GM19043 (cell line): Measurements from ENCODE around the gene GRAP2.
"Not testable (repeated sequence)": the region's sequence is repeated elsewhere in the genome, so short reads cannot be mapped to it uniquely, and the experiment has no call there.

ENCODE experiments used
- ATAC-seq: cut with Tn5 transposase; IDR thresholded peaks from one replicate; pipeline ENCODE4 v1.9.1; 2021; ENCODE audit warnings: low read depth; ENCODE audit not compliant: unreplicated experiment

Gene GRAP2

GRCh38 chr22:39991159-39991860 is 90.4 kb downstream of the GRAP2 start:
- ATAC-seq: no peak

- no peak for ATAC-seq
Observed at GRCh38 chr22:39992088-39992826, 91.4 kb downstream of the GRAP2 start.

DNA sequence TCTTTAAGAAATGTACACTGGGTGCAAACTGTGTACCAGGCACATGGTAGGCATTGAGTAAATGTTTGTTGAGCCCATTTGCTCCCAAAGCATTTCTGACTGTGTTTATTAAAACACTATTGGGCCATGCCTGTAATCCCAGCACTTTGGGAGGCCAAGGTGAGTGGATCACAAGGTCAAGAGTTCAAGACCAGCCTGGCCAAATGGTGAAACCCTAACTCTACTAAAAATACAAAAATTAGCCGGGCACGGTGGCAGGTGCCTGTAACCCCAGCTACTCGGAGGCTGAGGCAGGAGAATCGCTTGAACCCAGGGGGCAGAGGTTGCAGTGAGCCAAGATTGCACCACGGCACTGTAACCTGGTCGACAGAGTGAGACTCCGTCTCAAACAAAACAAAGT is 92.0 kb downstream of the GRAP2 start:
- ATAC-seq: not testable (repeated sequence)

DNA sequence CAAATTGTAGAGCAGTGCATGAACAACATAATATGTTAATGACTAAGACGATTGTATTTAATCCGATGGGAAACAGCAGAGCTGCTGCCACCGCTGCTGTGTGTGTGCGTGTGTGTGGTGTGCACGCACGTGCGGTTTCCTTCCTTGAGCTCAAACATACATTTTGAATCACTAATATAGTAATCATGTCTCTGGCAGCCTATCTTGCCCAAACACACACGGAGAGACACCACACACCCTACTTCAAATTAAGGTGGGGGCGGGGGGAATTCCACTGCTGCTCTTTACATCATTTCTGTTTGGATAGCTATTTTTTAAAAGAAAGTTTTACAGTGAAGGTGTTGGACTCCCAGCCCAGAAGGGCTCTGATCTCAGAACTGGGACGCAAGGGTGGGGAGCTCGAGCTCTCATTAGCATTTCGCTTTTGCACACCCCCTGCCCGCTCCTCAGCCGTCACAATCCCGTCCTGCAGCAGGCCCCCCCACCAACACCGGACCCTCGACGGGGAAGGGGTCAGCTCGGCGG is 93.2 kb downstream of the GRAP2 start:
- no peak for ATAC-seq

GRCh38 chr22:39994566-39995392 is 93.9 kb downstream of the GRAP2 start, which contains the start of gene FAM83F:
TSS of gene FAM83F (plus strand) at chr22:39994954. CDS start at chr22:39995043, 89 bp downstream.
- no peak for ATAC-seq

- ATAC-seq: no peak
Observed at GRCh38 chr22:39995393-39996252, 94.7 kb downstream of the GRAP2 start.

DNA sequence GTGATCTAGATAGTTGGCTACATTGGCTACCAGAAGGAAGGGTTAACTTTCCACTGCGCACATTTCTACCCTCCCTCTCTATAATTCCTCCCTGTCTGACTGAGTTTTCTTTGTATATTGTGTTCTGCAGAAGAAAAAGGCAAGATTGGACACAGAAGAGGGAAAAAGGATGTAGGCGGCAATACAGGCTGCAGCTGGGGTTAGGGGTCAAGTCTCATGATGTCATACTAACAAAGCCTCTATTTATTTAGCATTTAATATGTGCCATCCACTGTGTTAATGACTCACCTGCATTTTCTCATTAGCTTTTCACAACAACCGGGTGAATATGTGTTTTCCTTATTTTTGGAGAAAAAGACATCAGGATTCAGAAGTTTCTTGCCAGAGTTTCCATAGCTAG is 95.8 kb downstream of the GRAP2 start:
- no peak for ATAC-seq

- no peak for ATAC-seq
Observed at GRCh38 chr22:39997421-39997820, 96.5 kb downstream of the GRAP2 start.

DNA sequence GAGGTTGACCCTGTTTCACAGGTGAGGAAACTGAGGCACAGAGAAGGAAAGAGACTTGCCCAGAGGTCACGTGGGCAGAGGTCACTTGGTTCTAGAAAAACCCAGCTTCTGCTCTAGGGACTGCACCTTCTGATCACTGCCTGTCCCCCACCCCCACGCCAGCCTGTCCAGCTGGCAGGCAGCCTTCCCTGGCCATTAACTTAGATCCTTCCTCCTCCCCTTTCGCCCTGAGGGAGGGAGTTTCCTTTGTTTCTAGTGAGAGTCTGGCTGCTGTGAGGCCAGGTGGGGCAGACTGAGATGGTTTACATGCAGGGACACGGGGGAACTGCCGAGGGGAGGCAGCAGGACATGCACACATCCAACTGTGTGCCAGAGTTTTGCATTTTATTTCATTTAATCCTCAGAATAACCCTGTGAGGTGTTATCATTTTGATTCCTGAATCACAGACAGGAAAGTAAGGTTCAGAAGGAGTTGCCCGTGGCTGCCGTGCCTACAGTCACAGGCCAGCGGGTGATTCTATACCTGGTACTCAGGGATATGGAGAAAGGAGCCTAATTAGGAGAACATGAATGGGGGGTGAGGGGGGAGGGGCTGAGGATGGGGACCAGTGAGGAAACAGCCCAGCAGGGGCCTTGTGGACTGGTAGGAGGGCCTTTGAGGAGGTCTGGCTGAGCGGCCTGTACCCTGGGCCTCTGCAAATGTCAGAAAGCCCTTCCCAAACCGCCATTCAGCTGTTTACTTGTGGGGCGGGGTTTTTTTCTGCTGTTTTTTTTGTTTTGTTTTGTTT is 97.2 kb downstream of the GRAP2 start:
- no peak for ATAC-seq

DNA sequence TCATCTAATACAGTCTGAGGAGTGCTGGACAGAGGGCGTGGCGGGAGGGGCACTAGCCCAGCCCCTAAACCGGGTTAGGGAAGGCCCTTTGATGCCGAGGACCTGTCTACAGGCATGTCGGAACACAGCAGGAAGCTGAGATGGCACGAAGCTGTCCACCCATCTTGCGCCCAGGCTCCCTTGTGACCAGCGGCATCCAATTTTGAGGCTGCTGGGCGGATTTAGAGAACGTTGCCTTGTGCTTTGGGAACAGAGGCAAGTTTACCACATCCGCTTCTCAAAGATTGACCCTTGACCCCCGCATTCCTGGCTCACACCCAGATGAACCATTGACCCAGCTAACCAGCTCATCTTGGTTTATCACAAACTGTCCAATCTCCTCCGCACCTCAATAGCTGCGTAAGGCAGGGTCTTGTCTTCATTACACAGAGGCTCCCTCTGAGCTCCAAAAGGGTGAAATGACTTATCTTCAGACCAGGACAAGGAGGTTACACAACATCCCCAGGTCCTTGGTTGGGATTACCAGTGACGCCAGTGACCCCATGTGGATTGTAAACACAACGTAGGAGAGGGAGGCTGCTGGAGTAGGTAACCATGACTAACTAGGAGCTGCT is 98.4 kb downstream of the GRAP2 start:
- ATAC-seq: no peak

DNA sequence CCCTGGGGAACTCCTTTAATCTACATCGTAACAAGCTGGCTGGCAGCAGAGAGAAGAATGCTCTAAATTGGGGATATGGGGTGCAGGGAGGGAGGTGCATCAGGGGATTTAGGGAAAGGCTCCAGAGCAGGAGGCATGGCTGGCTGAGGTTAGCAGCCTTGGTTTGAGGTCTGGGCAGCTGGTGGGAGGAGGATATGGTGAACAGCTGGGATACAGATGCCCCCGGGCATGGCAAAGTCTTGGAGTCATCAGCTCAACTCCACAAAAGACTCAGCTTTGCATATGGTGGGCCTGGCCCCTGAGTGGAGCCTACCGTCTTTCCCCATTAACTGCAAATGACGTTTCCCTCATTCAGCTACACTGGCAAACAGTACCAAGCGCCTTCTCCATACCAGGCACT is 99.3 kb downstream of the GRAP2 start:
- no peak for ATAC-seq

DNA sequence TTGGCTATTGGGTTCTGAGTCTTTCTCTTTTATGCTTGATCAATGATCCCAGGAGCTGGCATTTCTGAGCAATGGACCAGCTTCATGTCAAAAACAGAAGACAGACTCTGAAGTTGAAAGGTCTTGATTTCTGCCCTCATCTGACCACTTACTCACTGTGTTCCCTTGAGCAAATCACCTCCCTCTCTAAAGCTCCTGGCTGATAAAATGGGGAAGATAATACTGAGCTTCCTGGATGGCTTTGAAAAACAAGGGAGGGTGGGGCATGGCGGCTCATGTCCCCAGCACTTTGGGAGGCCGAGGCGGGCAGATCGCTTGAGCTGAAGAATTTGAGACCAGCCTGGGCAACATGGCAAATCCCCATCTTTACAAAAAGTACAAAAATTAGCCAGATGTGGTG is 100.2 kb downstream of the GRAP2 start:
- ATAC-seq: no peak

DNA sequence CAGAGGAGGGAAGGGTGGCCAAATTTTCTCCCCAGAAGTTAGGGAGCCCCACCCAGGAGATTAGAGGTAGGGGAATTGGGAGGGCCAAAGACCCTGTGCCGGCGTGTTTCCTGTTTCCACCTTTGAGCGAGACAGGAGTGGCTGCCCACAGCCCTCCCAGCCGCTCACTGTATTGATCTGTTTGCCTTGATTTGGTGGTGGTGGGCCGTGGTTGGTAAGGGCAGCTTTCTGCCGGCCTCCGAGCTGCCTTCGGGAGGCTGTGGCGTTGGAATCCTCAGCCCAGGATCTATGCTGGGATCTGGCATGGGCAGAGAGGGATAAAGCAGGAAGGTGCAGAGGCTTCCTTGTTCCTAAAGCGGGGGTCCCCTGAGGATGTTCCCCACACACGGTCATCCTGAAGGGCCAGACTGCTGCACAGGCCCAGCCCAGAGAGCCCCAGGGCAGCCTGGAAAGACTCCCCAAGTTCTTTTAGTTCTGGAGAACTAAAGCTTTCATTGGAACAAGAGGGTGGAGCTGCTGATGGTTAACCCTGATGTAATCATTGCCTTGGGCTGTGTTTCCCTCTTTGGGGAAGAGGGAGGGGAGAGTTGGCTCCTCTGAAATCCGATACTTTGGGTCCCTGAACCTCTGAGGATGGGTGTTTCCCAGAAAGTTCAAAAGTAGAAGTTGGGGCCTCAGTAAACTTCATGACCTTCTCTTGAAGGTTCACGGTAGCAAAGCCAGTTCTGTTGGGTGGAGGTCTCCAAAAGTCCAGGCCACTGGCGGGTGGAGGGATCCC is 101.1 kb downstream of the GRAP2 start:
- ATAC-seq: no peak

DNA sequence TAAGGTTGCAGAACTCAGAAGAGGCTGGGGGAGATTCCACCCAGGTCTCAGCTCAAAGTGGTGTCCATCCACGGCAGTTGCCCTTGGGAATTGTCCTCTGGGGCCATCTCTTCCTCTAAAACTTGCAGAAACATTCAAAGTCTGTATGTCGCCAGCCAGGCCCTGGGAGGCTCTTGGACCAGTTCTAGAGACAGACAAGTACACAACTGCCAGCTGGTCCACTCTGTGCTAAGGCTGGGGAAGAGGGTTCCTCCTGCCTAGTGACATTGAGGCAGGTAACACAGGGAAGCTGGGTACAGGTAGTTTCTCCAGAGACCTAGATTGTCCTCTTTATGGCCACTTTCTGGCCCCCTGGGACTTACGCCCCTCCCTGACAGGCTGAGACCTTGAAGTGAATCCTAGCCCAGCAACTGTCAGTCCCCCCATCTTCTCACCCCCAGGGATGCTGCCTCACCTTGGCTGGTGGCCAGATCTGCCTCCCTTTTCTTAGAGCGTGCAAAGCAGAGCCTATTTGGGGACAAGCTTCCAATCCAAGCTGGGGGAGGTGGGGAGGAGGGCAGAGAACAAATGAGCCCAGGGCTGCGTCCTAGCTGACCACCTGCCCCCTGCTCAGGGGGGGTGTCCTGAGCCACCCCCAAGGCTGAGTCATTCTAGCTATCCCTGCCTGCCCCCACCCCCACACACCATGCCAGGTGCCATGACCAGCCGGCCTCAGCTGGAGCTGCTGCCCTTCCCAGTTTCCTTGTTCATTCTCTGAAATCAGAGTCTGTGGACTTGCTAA is 102.2 kb downstream of the GRAP2 start:
- no peak for ATAC-seq

- no peak for ATAC-seq
Observed at GRCh38 chr22:40004836-40005235, 104.0 kb downstream of the GRAP2 start.

GRCh38 chr22:40006641-40007040 is 105.8 kb downstream of the GRAP2 start:
- no peak for ATAC-seq
